IgD-negative memory B cell (primary cell): ENCODE data around the gene ITGAL. TPM values are rescaled to one million over a fixed set of nuclear protein-coding genes. Genes with fewer than 3 reads are reported as not detected.

Experiments used
- H3K27ac Mint-ChIP-seq, 3 donors: one replicate each; pipeline ENCODE4 v1.8.0; 2020 to 2022; ENCODE audit warnings: mild to moderate bottlenecking in 3 of 3, mixed read lengths in 3 of 3, moderate library complexity in 1 of 3
- H3K27me3 Mint-ChIP-seq: one replicate; pipeline ENCODE4 v1.8.0; 2021; ENCODE audit warnings: mixed read lengths
- H3K36me3 Mint-ChIP-seq: one replicate; pipeline ENCODE4 v1.8.0; 2020; ENCODE audit warnings: mild to moderate bottlenecking, mixed read lengths
- H3K4me1 Mint-ChIP-seq, 3 donors: one replicate each; pipeline ENCODE4 v1.8.0; 2020 to 2022; ENCODE audit warnings: mixed read lengths in 3 of 3, mild to moderate bottlenecking in 1 of 3
- H3K4me3 Mint-ChIP-seq, 4 donors: one replicate each; pipeline ENCODE4 v1.8.0; 2020 to 2022; ENCODE audit warnings: mild to moderate bottlenecking in 4 of 4, mixed read lengths in 4 of 4, moderate library complexity in 3 of 4
- H3K9me3 Mint-ChIP-seq, 3 donors: one replicate each; pipeline ENCODE4 v1.8.0; 2020 to 2021; ENCODE audit warnings: mixed read lengths in 3 of 3, mild to moderate bottlenecking in 1 of 3
- polyA plus RNA-seq: library from polyadenylated mRNA; unstranded; fragments of 300-500 nt; fragmentation: Illumina TruSeq; gene quantifications from one replicate; pipeline ENCODE4 v1.2.3, GENCODE V29; 2021

The ITGAL gene
- polyA plus RNA-seq, 1 donor from 2014 or later, result 51.9 TPM

DNA sequence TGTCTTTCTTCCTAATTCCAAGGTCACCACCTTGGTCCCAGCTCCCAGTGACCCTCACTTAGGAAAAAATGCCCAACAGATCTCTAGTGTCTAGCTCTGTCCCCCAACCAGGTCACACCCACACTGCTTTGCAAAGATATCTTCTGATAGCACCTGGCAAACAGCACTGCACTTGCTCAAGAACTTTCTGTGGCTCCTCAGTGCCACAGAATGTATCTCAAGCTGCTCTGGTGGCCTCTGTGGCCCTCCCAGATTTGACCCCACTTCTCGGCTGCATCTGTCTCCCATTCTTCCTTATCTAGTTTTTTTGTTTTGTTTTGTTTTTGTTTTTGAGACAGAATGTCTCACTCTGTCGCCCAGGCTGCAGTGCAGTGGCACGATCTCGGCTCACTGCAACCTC, 94.0 kb downstream of the ITGAL start:
- H3K36me3 Mint-ChIP-seq, result peaks cover 4% of the 10 kb centered on the region
- peak overlapping the region in 3 of 4 donors; percentile 28 to 80 (median 56) for H3K4me3 Mint-ChIP-seq
- H3K27ac Mint-ChIP-seq, result peak overlapping the region in 2 of 3 donors; percentile 53 to 89
- peaks cover 9 to 26% (median 17%) of the 10 kb centered on the region in 3 donors for H3K4me1 Mint-ChIP-seq
- no peaks in the 10 kb centered on the region for H3K27me3 Mint-ChIP-seq
- no peaks in the 10 kb centered on the region for H3K9me3 Mint-ChIP-seq

DNA sequence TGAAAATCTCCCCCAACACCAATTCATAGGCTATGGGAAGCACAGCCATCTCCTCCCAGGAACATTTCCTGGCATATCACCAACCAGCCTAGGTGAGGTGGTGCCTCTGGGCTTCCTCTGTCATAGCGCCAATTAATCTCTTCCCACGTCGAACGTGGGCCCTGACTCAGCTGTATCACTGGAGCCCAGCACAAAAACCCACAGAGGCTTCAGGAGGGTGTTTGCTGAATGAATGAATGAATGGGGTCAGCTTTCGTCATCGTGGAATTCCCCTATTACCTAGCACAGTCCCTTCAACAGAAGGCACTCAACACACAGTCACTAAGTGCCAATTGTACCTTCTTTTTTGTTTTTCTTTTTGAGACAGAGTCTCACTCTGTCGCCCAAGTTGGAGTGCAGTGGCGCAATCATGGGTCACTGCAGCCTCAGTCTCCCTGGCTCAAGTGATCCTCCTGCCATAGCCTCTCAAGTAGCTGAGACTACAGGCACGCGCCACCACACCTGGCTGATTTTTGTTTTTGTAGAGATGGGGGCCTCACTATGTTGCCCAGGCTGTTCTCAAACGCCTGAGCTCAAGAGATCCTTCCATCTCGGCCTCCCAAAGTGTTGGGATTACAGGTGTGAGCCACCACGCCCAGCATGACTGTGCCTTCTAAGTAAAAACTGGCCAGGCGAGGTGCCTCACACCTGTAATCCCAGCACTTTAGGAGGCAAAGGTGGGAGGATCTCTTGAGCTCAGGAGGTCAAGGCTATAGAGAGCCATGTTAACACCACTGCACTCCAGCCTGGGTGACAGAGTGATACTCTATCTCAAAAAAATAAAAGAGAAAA, 94.8 kb downstream of the ITGAL start:
- H3K27ac Mint-ChIP-seq, result peak overlapping the region; percentile 92 to 96 (median 93)
- peak overlapping the region in 2 of 4 donors; percentile 28 to 92 for H3K4me3 Mint-ChIP-seq
- H3K27me3 Mint-ChIP-seq, result no peaks in the 10 kb centered on the region
- peaks cover 4% of the 10 kb centered on the region for H3K36me3 Mint-ChIP-seq
- no peaks in the 10 kb centered on the region for H3K9me3 Mint-ChIP-seq
- peaks cover 16 to 29% (median 21%) of the 10 kb centered on the region in 3 donors for H3K4me1 Mint-ChIP-seq

DNA sequence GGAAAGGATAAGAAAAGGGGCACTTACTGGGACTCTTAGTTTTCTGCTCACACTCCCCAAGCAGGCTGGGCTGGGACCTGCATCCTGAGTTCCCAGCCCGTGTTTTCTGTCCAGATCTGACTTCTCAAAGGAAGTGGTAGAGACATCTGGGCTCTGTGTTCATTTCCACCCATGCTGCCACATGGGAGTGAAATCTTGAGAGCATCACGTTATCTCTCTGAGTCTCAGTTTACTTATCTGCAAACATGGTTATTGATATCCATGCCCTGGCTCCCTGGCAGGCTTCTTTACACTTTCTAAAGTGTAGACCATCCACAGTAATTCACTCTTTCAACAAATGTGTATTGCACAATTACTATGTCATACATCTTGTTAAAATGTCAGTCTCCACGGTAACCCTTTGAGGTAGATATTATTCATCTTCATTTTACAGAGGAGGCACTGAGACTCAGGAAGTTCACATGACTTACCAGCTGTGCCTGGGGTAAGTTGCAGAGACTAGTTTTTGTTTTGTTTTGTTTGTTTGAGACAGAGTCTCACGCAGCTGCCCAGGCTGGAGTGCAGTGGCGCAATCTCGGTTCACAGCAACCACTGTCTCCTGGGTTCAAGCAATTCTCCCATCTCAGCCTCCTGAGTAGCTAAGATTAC, 95.6 kb downstream of the ITGAL start:
- Mint-ChIP-seq H3K27ac (peak overlapping the region; percentile 92 to 96 (median 93)), H3K4me3 (peak overlapping the region; percentile 77 to 95 (median 86)), H3K9me3 (no peaks in the 10 kb centered on the region), H3K27me3 (no peaks in the 10 kb centered on the region), H3K4me1 (peaks cover 17 to 29% (median 21%) of the 10 kb centered on the region in 3 donors), H3K36me3 (peaks cover 4% of the 10 kb centered on the region)

DNA sequence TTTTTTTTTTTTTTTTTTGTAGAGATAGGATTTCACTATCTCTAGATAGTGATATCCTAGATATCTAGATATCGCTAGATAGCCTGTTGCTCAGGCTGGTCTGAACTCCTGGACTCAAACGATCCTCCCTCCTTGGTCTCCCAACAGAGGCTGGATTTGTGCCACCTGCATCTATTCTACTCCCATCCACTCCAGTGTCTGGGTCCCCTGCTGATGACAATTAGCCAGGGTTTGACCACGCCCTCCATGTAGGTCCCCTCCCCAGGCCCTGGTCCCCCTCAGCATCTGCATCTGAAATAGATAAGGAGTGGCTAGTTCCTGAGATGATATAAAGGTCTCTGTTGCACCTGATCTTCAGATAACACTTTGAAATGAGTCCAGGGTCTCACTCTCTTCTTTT, 96.7 kb downstream of the ITGAL start:
- Mint-ChIP-seq H3K27me3 (no peaks in the 10 kb centered on the region), H3K4me1 (peaks cover 17 to 30% (median 24%) of the 10 kb centered on the region in 3 donors), H3K27ac (peak overlapping the region; percentile 35 to 53 (median 39)), H3K4me3 (peak overlapping the region in 2 of 4 donors; percentile 26 to 68), H3K9me3 (no peaks in the 10 kb centered on the region), H3K36me3 (peaks cover 4% of the 10 kb centered on the region)

DNA sequence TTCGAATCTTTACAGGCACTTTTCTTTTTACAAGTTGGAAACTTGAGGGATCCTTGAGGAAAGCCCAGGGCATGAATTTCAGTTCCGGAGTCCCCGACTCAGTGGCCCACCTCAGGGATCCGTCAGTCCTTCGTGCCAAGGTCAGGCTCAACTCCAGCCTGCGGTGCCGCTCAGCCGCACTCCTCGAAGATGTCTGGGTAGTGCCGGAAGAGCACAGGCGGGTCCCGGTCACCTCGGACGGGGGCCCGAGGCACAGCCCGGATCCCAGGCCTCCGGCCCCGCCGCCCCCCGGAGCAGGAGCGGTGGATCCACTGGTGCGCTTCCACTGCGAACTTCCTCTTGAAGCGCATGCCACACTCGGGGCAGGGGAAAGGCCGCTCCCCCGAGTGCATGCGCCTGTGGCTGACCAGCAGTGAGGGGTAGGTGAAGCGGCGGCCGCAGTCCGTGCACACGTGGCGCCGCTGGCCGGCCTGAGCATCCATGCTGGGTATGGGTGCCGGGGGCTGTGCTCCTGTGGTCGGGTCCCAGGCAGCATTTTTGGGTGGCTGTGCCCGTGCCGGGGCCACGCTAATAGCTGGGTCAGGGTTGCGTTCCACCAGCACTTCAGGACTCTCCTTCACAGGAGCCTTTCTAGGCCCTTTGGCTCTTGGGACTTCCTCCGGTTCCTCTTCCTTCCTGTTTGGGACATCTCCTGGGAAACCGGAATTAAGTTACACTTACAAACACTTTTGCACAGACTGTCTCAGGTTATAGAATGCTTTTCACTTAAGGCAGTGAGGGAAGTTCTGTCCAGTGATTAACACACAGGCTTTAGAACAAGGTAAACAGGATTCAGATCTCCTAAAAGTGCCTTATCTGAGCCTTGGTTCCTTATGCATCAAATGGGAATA, 97.4 kb downstream of the ITGAL start:
- Mint-ChIP-seq H3K27me3 (no peaks in the 10 kb centered on the region), H3K4me1 (peaks cover 17 to 30% (median 24%) of the 10 kb centered on the region in 3 donors), H3K27ac (peak overlapping the region in 2 of 3 donors; percentile 39 to 99), H3K4me3 (peak overlapping the region in 3 of 4 donors; percentile 32 to 100 (median 68)), H3K9me3 (no peaks in the 10 kb centered on the region), H3K36me3 (peaks cover 4% of the 10 kb centered on the region)

DNA sequence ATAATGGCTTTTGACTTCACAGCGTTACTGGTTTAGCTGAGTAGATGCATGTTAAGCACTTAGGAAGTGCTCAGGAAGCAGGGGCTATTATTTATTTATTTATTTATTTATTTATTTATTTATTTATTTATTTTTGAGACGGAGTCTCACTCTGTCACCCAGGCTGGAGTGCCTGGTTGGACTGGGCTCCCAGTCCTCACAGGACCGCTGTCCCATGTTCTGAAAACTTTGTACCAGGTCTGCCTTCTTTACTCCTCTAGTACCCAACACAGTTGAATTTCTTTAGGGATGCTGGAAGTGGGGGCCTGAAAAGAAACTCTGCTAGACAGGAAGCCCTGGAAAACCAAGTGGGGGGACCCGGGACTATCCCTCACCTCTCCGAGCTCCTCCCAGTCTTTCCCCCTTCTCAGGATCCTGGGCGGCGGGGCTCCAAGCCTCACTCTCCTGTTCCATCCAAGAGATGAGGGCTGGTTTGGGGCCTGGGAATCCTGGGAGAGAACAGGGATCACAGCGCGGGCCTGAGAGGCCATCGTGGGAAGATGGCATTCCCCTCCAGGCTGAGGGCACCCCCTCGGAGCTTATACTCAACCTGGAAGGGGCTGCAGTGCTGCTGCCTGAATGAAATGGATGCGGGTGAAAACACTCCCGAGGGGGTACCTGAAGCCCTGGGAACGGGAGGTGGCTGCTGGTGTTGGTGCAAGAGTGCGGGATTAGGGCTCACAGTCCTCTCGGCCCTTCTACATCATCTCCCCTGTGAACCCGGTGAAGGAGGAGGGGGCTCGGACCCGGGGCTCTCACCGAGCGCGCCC, 98.3 kb downstream of the ITGAL start:
- H3K9me3 Mint-ChIP-seq, result no peaks in the 10 kb centered on the region
- H3K27ac Mint-ChIP-seq, result peak overlapping the region; percentile 98 to 99 (median 99)
- peaks cover 4% of the 10 kb centered on the region for H3K36me3 Mint-ChIP-seq
- H3K4me3 Mint-ChIP-seq, result peak overlapping the region; percentile 91 to 100 (median 96)
- H3K4me1 Mint-ChIP-seq, result peaks cover 17 to 30% (median 24%) of the 10 kb centered on the region in 3 donors
- no peaks in the 10 kb centered on the region for H3K27me3 Mint-ChIP-seq

DNA sequence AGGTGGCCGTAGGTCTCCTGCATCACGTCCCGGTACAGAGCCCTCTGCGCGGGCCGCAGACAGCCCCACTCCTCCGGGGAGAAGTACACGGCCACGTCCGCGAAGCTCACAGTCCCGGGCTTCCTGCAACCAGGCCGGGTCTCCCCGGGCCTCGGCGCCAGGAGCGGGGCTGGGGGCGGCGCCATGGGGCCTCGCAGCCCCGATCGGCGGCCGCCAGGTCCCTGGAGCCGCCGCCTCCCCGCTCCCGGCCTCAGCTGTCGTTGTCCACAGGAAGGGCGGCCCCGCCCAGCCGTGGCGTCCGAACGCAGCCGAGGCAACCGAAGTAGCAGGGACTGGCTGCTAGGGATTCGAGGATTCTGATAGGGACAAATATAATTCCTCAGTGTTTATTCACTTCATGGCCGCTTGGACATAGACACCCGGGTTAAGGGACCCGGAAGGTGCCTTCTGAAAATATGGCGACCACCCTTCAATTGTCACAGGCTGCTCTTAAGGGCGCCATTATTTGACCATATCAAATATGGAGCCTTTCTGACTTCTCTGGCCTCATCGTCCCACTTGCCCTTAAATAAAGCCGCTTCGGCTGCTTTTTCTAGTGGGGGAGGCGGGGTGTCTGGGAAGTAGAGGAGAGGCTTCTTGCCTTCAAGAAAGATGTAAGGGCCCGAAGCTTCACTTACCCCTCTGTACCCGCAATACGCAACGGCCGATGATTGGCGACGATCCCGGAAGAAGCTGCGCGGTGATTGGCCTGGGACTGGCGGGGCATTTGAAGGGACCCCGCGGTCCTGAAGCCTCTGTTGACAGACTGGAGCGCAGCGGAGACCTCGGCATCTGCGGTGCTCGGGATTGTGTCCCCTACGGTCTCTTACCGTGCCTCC, 99.1 kb downstream of the ITGAL start, which contains the start of gene ZNF688:
ZNF688 (minus strand) TSS at position 270 of the 878 bp plus-strand sequence; CDS start at position 185, 85 bp downstream.
- Mint-ChIP-seq H3K4me3 (peak within 1 kb of the TSS; percentile 91 to 100 (median 96)), H3K4me1 (peaks cover 17 to 24% (median 22%) of the 10 kb centered on the region in 3 donors), H3K9me3 (no peaks in the 10 kb centered on the region), H3K27ac (peak within 1 kb of the TSS; percentile 98 to 99 (median 99)), H3K27me3 (no peaks in the 10 kb centered on the region), H3K36me3 (peaks cover 4% of the 10 kb centered on the region)

Other genes with a start within 250 kb of the ITGAL start
- 1.3 TPM for gene NPIPB13, start 224.3 kb upstream of the ITGAL start, polyA plus RNA-seq
- gene CD2BP2, start 117.4 kb upstream of the ITGAL start, polyA plus RNA-seq, result 42.7 TPM
- gene TBC1D10B, start 102.2 kb upstream of the ITGAL start, polyA plus RNA-seq, result 11.3 TPM
- 1.7 TPM for gene MYL11, start 97.9 kb upstream of the ITGAL start, polyA plus RNA-seq
- 161 TPM for gene SEPTIN1, start 90.2 kb upstream of the ITGAL start, polyA plus RNA-seq
- gene ZNF48, start 77.3 kb upstream of the ITGAL start, polyA plus RNA-seq, result 9.7 TPM
- 4.8 TPM for gene ZNF771, start 65.1 kb upstream of the ITGAL start, polyA plus RNA-seq
- 137 TPM for gene DCTPP1, start 42.7 kb upstream of the ITGAL start, polyA plus RNA-seq
- 64.0 TPM for gene SEPHS2, start 26.9 kb upstream of the ITGAL start, polyA plus RNA-seq
- 12.7 TPM for gene ZNF768, start 53.8 kb downstream of the ITGAL start, polyA plus RNA-seq
- 14.8 TPM for gene ZNF747, start 62.1 kb downstream of the ITGAL start, polyA plus RNA-seq
- gene ZNF764, start 85.6 kb downstream of the ITGAL start, polyA plus RNA-seq, result 6.2 TPM
- 40.7 TPM for gene ZNF688, start 99.0 kb downstream of the ITGAL start, polyA plus RNA-seq
- gene ZNF785, start 113.0 kb downstream of the ITGAL start, polyA plus RNA-seq, result 2.9 TPM
- 12.8 TPM for gene ZNF689, start 137.6 kb downstream of the ITGAL start, polyA plus RNA-seq
- 27.6 TPM for gene PRR14, start 178.2 kb downstream of the ITGAL start, polyA plus RNA-seq
- 7.1 TPM for gene FBRS, start 185.7 kb downstream of the ITGAL start, polyA plus RNA-seq
- gene SRCAP, start 226.4 kb downstream of the ITGAL start, polyA plus RNA-seq, result 32.6 TPM